Upper lobe of left lung (tissue), 6 donors: ENCODE results near the gene TRMT1. TPM values are rescaled to one million over a fixed set of nuclear protein-coding genes. Genes with fewer than 3 reads are reported as not detected.

Experiments used
- ATAC-seq, 2 donors: fragments of 200-7000 bp; cut with Tn5 transposase; one replicate each; pipeline ENCODE4 v1.9.1; 2022; ENCODE audit warnings: mild to moderate bottlenecking in 2 of 2, moderate library complexity in 2 of 2; ENCODE audit not compliant: low FRiP score in 2 of 2
- DNase-seq, 2 donors: peaks; one replicate each; pipeline ENCODE4 v3.0.0-alpha.2; 2019 to 2020
- H3K27ac ChIP-seq, 4 donors: fragments of 200-600 bp; sonication (generic); one replicate each; pipeline ENCODE4 v1.5.1; 2016 to 2019
- H3K27me3 ChIP-seq, 4 donors: fragments of 200-600 bp; sonication (generic); one replicate each; pipeline ENCODE4 v1.5.1; 2017 to 2019
- H3K36me3 ChIP-seq, 4 donors: fragments of 200-600 bp; sonication (generic); one replicate each; pipeline ENCODE4 v1.5.1; 2016 to 2019
- H3K4me1 ChIP-seq, 4 donors: fragments of 200-600 bp; sonication (generic); one replicate each; pipeline ENCODE4 v1.5.1; 2018 to 2019
- H3K4me3 ChIP-seq, 4 donors: fragments of 200-600 bp; sonication (generic); one replicate each; pipeline ENCODE4 v1.5.1; 2017 to 2019; ENCODE audit warnings: mild to moderate bottlenecking in 2 of 4, moderate library complexity in 1 of 4
- H3K9me3 ChIP-seq, 4 donors: fragments of 200-600 bp; sonication (generic); one replicate each; pipeline ENCODE4 v1.5.1; 2018 to 2019
- EP300 ChIP-seq, 4 donors: sonication (generic); formaldehyde crosslinking; IDR thresholded peaks; one replicate each; pipeline ENCODE4 v1.5.1; 2017; ENCODE audit warnings: antibody characterized with exemption in 4 of 4, control low read depth in 2 of 4
- POLR2A ChIP-seq, 4 donors: fragments of 450-650 bp; IDR thresholded peaks; one replicate each; pipeline ENCODE4 v1.5.1; 2016 to 2017; ENCODE audit warnings: antibody characterized with exemption in 4 of 4, mild to moderate bottlenecking in 2 of 4
- POLR2AphosphoS5 ChIP-seq, 2 donors: sonication (generic); formaldehyde crosslinking; IDR thresholded peaks; one replicate each; pipeline ENCODE4 v1.5.1; 2017; ENCODE audit warnings: antibody characterized with exemption in 2 of 2
- WGBS, 2 donors: methylation state at CpG; one replicate each; pipeline ENCODE4 v1.1.5; 2017 to 2018; 5-methylcytosine and 5-hydroxymethylcytosine counted together
- total RNA-seq, 6 donors: library from RNA; depleted of rRNA in 4 of 6; stranded (reverse); fragments of >200 nt in 4 of 6; gene quantifications; one replicate each; pipeline versions ENCODE4 v1.1.0 to v1.2.1, GENCODE V29; 2016 to 2021
- TF ChIP-seq, protein P1 (sequence below), 6 experiments: fragments of 450-650 bp in 4 of 6; fragments of 200-600 bp in 2 of 6; sonication (generic) in 2 of 6; IDR thresholded peaks; one replicate each; pipeline ENCODE4 v1.5.1; 2016 to 2019; ENCODE audit warnings: antibody characterized with exemption in 6 of 6
- donor health status: DM: no; HTN: no; CAD: no; lungs with moderate emphysema.
- donor health status: DM: no; HTN: yes; CAD: no; lungs with severe emphysema.

Gene TRMT1
- total RNA-seq, 6 donors from 2014 or later: 27.2 to 92.2 (median 33.1) TPM

DNA sequence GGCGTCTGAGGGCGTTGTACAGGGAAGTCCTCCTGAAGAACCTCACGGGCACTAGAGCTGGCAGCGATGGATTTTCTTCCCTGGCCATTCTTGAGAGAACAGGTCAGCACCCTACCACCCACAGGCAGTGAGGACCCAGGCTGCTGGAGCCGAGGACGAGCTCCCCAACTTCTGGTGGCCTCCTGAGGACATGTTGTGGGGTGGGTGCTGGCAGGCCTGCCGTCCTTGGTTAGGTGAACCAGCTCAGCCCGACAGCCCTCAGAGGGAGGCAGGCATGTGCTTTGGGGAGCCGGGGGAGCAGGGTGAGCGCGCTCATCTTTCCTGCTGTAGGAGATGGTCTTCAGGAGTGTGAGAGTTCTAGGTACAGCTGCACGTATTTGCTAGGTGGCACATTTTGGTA, 29.2 kb downstream of the TRMT1 start:
- DNase-seq: no peak
- peak overlapping the region in 1 of 4 donors; percentile 67 for H3K27ac ChIP-seq

DNA sequence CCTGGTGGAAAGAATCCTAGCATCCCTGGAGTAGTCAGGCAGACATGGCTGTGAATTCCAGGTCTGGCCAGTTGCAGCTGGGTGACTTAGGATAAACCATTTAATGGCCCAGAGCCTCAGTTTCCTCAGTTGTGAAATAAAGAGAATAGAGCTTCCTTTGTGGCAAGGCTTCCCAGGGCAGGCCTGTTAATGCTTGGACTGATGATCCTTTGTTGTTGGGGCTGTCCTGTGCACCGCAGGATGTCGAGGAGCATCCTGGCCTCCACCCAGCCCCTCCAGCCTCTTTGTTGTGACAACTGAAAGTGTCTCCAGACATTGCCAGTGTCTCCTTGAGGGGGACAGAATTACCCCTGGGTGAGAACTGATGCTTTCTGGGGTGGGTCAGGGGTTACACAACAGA, 30.2 kb downstream of the TRMT1 start:
- ATAC-seq (no peak), DNase-seq (no peak)
- Histone ChIP-seq H3K4me3 (no peak overlapping the region), H3K9me3 (no peaks in the 10 kb centered on the region), H3K36me3 (peaks cover 0 to 66% (median 23%) of the 10 kb centered on the region in 4 donors), H3K27me3 (no peaks in the 10 kb centered on the region), H3K27ac (peak overlapping the region in 3 of 4 donors; percentile 15 to 67 (median 64)), H3K4me1 (peaks cover 21 to 42% (median 28%) of the 10 kb centered on the region in 4 donors)
- 63 to 71% methylated on average over 2 of the region's 2 CpGs for WGBS, 2 donors
- TF ChIP-seq EP300 (IDR thresholded peaks at IDR 0.05) (no peak), POLR2A (IDR thresholded peaks at IDR 0.05) (no peak), POLR2AphosphoS5 (IDR thresholded peaks at IDR 0.05) (no peak)
- TF ChIP-seq, protein P1, sequence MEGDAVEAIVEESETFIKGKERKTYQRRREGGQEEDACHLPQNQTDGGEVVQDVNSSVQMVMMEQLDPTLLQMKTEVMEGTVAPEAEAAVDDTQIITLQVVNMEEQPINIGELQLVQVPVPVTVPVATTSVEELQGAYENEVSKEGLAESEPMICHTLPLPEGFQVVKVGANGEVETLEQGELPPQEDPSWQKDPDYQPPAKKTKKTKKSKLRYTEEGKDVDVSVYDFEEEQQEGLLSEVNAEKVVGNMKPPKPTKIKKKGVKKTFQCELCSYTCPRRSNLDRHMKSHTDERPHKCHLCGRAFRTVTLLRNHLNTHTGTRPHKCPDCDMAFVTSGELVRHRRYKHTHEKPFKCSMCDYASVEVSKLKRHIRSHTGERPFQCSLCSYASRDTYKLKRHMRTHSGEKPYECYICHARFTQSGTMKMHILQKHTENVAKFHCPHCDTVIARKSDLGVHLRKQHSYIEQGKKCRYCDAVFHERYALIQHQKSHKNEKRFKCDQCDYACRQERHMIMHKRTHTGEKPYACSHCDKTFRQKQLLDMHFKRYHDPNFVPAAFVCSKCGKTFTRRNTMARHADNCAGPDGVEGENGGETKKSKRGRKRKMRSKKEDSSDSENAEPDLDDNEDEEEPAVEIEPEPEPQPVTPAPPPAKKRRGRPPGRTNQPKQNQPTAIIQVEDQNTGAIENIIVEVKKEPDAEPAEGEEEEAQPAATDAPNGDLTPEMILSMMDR (IDR thresholded peaks at IDR 0.05): no peak

More for the DNA sequence above, 29.2 kb downstream of the TRMT1 start:
- TF ChIP-seq, protein P1 (IDR thresholded peaks at IDR 0.05): no peak
- TF ChIP-seq POLR2A (IDR thresholded peaks at IDR 0.05) (no peak), EP300 (IDR thresholded peaks at IDR 0.05) (no peak), POLR2AphosphoS5 (IDR thresholded peaks at IDR 0.05) (no peak)
- peaks cover 28 to 43% (median 30%) of the 10 kb centered on the region in 4 donors for H3K4me1 ChIP-seq
- H3K27me3 ChIP-seq: no peaks in the 10 kb centered on the region
- no peaks in the 10 kb centered on the region for H3K9me3 ChIP-seq
- 88 to 89% methylated on average over 9 to 12 of the region's 12 CpGs for WGBS, 2 donors
- no peak overlapping the region for H3K4me3 ChIP-seq
- peaks cover 0 to 59% (median 23%) of the 10 kb centered on the region in 4 donors for H3K36me3 ChIP-seq
- no peak for ATAC-seq

DNA sequence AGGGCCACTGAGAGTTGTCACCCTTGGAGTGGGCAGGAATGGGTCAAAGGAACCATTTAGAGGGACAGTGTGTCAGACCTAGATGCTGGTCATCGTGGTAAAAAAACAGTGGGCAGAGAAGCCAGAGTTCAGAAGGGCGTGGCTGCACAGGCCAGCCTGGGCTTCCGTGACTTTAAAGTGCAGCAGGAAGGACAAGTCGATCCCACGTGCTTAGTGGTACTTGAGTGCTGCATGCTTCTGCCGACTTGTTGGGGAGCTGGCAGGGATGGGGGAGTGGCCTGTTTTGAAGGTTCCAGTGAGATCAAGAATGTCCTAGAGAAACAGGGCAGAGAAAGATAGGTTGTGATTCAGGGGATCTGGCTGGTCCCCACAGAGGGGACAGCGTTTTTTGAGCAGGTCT, 30.9 kb downstream of the TRMT1 start:
- Histone ChIP-seq H3K4me1 (peaks cover 16 to 35% (median 24%) of the 10 kb centered on the region in 4 donors), H3K36me3 (peaks cover 0 to 68% (median 22%) of the 10 kb centered on the region in 4 donors), H3K9me3 (no peaks in the 10 kb centered on the region), H3K4me3 (no peak overlapping the region), H3K27ac (peak overlapping the region; percentile 15 to 67 (median 43)), H3K27me3 (no peaks in the 10 kb centered on the region)
- peak in 1 of 2 donors; percentile 76 for ATAC-seq
- TF ChIP-seq, protein P1 (IDR thresholded peaks at IDR 0.05): no peak
- TF ChIP-seq EP300 (IDR thresholded peaks at IDR 0.05) (no peak), POLR2A (IDR thresholded peaks at IDR 0.05) (no peak), POLR2AphosphoS5 (IDR thresholded peaks at IDR 0.05) (peak in 1 of 2 donors; percentile 40)
- 18 to 20% methylated on average over 7 of the region's 7 CpGs for WGBS, 2 donors
- peak in 1 of 2 donors; percentile 89 for DNase-seq

DNA sequence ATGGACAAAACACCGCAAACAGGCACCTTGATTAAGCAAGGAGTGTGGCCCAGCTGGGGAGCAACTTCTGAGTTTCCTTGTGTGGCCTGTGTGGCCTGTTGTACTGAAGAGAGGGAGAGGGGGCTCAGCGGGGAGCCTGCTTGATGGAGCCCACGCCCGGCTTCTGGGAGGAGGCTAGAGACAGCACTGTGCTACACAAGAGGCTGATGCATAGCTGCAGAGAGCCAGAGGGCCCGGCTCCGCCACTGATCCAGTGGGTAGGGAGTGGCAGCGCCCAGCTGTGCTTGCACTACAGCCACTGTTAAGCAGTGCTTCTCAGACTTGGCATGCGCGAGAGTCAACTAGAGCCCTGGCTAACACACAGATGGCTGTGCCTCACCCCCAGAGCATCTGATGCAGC, 32.9 kb downstream of the TRMT1 start:
- no peak for TF ChIP-seq POLR2A (IDR thresholded peaks at IDR 0.05)
- TF ChIP-seq, protein P1 (IDR thresholded peaks at IDR 0.05): no peak
- no peak for TF ChIP-seq POLR2AphosphoS5 (IDR thresholded peaks at IDR 0.05)
- no peak for TF ChIP-seq EP300 (IDR thresholded peaks at IDR 0.05)
- WGBS, 2 donors: 81 to 86% methylated on average over 7 to 9 of the region's 9 CpGs
- Histone ChIP-seq H3K4me1 (peaks cover 28 to 44% (median 37%) of the 10 kb centered on the region in 4 donors), H3K9me3 (no peaks in the 10 kb centered on the region), H3K27me3 (no peaks in the 10 kb centered on the region), H3K36me3 (peaks cover 0 to 65% (median 20%) of the 10 kb centered on the region in 4 donors), H3K4me3 (no peak overlapping the region), H3K27ac (peak overlapping the region in 2 of 4 donors; percentile 59 to 61)
- no peak for ATAC-seq
- DNase-seq: no peak

DNA sequence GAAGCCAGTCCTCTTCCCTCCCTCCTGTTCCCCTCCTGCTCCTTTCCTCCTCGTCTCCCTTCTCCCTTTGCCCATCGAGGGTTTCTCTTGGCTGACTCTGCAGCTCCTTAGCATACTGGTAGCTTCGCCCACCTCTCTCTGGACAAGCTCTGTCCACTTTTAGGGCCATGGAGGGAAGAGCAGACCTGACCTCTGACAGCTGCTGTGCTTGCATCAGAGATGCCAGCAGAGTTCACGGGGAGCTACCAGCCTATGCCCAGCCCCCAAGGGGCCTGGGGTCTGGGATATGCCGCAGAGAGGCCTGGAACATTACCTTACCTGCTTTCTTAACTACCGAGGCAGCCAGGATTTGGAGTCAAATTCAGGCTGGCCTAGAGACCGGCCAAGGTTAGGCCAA, 33.5 kb downstream of the TRMT1 start:
- TF ChIP-seq, protein P1 (IDR thresholded peaks at IDR 0.05): no peak
- TF ChIP-seq POLR2A (IDR thresholded peaks at IDR 0.05) (no peak), EP300 (IDR thresholded peaks at IDR 0.05) (no peak), POLR2AphosphoS5 (IDR thresholded peaks at IDR 0.05) (no peak)
- H3K4me3 ChIP-seq: no peak overlapping the region
- DNase-seq (no peak), ATAC-seq (no peak)
- peak overlapping the region in 2 of 4 donors; percentile 59 to 61 for H3K27ac ChIP-seq
- peaks cover 0 to 62% (median 18%) of the 10 kb centered on the region in 4 donors for H3K36me3 ChIP-seq
- peaks cover 35 to 50% (median 43%) of the 10 kb centered on the region in 4 donors for H3K4me1 ChIP-seq
- 79 to 80% methylated on average over 7 of the region's 7 CpGs for WGBS, 2 donors
- no peaks in the 10 kb centered on the region for H3K27me3 ChIP-seq
- no peaks in the 10 kb centered on the region for H3K9me3 ChIP-seq
